Stimulated activated naive B cell treated with anti-CD40 and anti-IgM and Interleukin-4, amounts not matched to agents 10 μg/mL and 1 μg/mL and 100 μg/mL, for 72 hours (primary cell): ENCODE data around the gene TTLL12.

Source experiments
- ATAC-seq, 2 donors: fragments of 150-1000 bp; cut with Tn5 transposase; replicated peaks; 2 replicates each; pipeline ENCODE4 v1.10.0; 2021; ENCODE audit warnings: moderate library complexity in 1 of 2
- DNase-seq: peaks from one replicate; pipeline ENCODE4 v3.0.0; 2021
- H3K27ac Mint-ChIP-seq: one replicate; pipeline ENCODE4 v1.8.0; 2022; ENCODE audit warnings: mild to moderate bottlenecking, mixed read lengths
- H3K27me3 Mint-ChIP-seq, 2 donors: one replicate each; pipeline ENCODE4 v1.8.0; 2022; ENCODE audit warnings: mixed read lengths in 2 of 2
- H3K36me3 Mint-ChIP-seq, 2 donors: one replicate each; pipeline ENCODE4 v1.8.0; 2022; ENCODE audit warnings: mixed read lengths in 2 of 2, mild to moderate bottlenecking in 1 of 2
- H3K4me1 Mint-ChIP-seq, 2 donors: one replicate each; pipeline ENCODE4 v1.8.0; 2022; ENCODE audit warnings: mixed read lengths in 2 of 2, mild to moderate bottlenecking in 1 of 2
- H3K4me3 Mint-ChIP-seq, 2 donors: one replicate each; pipeline ENCODE4 v1.8.0; 2022; ENCODE audit warnings: mild to moderate bottlenecking in 2 of 2, mixed read lengths in 2 of 2, moderate library complexity in 1 of 2
- H3K9me3 Mint-ChIP-seq, 2 donors: one replicate each; pipeline ENCODE4 v1.8.0; 2022; ENCODE audit warnings: mixed read lengths in 2 of 2, mild to moderate bottlenecking in 1 of 2

TTLL12 gene

GRCh38 chr22:43186272-43187170 lies at the start of gene TTLL12:
TSS of gene TTLL12 (minus strand) at chr22:43187134. CDS start at chr22:43187069, 65 bp downstream.
- peaks cover 3 to 6% of the 10 kb centered on the region in 2 donors for H3K9me3 Mint-ChIP-seq
- H3K4me1 Mint-ChIP-seq = peaks cover 10 to 23% of the 10 kb centered on the region in 2 donors
- H3K4me3 Mint-ChIP-seq = peak within 1 kb of the TSS; percentile 83 to 90
- ATAC-seq (peak; percentile 44 to 52), DNase-seq (peak; percentile 45)
- peaks cover 7 to 12% of the 10 kb centered on the region in 2 donors for H3K27me3 Mint-ChIP-seq
- peaks cover 9 to 23% of the 10 kb centered on the region in 2 donors for H3K36me3 Mint-ChIP-seq
- peak within 1 kb of the TSS; percentile 96 for H3K27ac Mint-ChIP-seq

GRCh38 chr22:43235445-43236409 lies 48.8 kb upstream of the TTLL12 start:
- ATAC-seq (no peak), DNase-seq (no peak)
- peaks cover 7 to 15% of the 10 kb centered on the region in 2 donors for H3K4me1 Mint-ChIP-seq
- no peak overlapping the region for H3K27ac Mint-ChIP-seq
- no peaks in the 10 kb centered on the region for H3K36me3 Mint-ChIP-seq
- H3K4me3 Mint-ChIP-seq = no peak overlapping the region
- H3K9me3 Mint-ChIP-seq = no peaks in the 10 kb centered on the region
- H3K27me3 Mint-ChIP-seq = peaks cover 20 to 26% of the 10 kb centered on the region in 2 donors

- no peak overlapping the region for H3K4me3 Mint-ChIP-seq
- H3K36me3 Mint-ChIP-seq = no peaks in the 10 kb centered on the region
- H3K27ac Mint-ChIP-seq = no peak overlapping the region
- DNase-seq (no peak), ATAC-seq (no peak)
- H3K4me1 Mint-ChIP-seq = peaks cover 7 to 15% of the 10 kb centered on the region in 2 donors
- peaks cover 22 to 32% of the 10 kb centered on the region in 2 donors for H3K27me3 Mint-ChIP-seq
- H3K9me3 Mint-ChIP-seq = no peaks in the 10 kb centered on the region
Observed at GRCh38 chr22:43234264-43234988, 47.5 kb upstream of the TTLL12 start.

GRCh38 chr22:43233529-43233928 lies 46.6 kb upstream of the TTLL12 start:
- peaks cover 7 to 15% of the 10 kb centered on the region in 2 donors for H3K4me1 Mint-ChIP-seq
- no peak overlapping the region for H3K27ac Mint-ChIP-seq

GRCh38 chr22:43232445-43232844 lies 45.5 kb upstream of the TTLL12 start:
- Mint-ChIP-seq H3K4me1 (peaks cover 7 to 9% of the 10 kb centered on the region in 2 donors), H3K9me3 (no peaks in the 10 kb centered on the region), H3K36me3 (no peaks in the 10 kb centered on the region), H3K27me3 (peaks cover 24 to 42% of the 10 kb centered on the region in 2 donors), H3K4me3 (no peak overlapping the region), H3K27ac (no peak overlapping the region)
- DNase-seq (no peak), ATAC-seq (no peak)

More at GRCh38 chr22:43233529-43233928, 46.6 kb upstream of the TTLL12 start:
- no peak overlapping the region for H3K4me3 Mint-ChIP-seq
- H3K27me3 Mint-ChIP-seq = peaks cover 24 to 35% of the 10 kb centered on the region in 2 donors
- DNase-seq (no peak), ATAC-seq (no peak)
- no peaks in the 10 kb centered on the region for H3K36me3 Mint-ChIP-seq
- H3K9me3 Mint-ChIP-seq = no peaks in the 10 kb centered on the region

GRCh38 chr22:43231724-43232034 lies 44.7 kb upstream of the TTLL12 start:
- H3K4me3 Mint-ChIP-seq = no peak overlapping the region
- DNase-seq = no peak
- H3K27me3 Mint-ChIP-seq = peaks cover 29 to 42% of the 10 kb centered on the region in 2 donors
- H3K27ac Mint-ChIP-seq = no peak overlapping the region
- no peaks in the 10 kb centered on the region for H3K9me3 Mint-ChIP-seq
- H3K36me3 Mint-ChIP-seq = no peaks in the 10 kb centered on the region
- H3K4me1 Mint-ChIP-seq = peaks cover 5 to 9% of the 10 kb centered on the region in 2 donors
- no peak for ATAC-seq

- H3K27me3 Mint-ChIP-seq = peaks cover 30 to 41% of the 10 kb centered on the region in 2 donors
- H3K9me3 Mint-ChIP-seq = no peaks in the 10 kb centered on the region
- DNase-seq (peak; percentile 39), ATAC-seq (peak; percentile 81 to 82)
- peaks cover 5 to 9% of the 10 kb centered on the region in 2 donors for H3K4me1 Mint-ChIP-seq
- no peak overlapping the region for H3K4me3 Mint-ChIP-seq
- H3K36me3 Mint-ChIP-seq = no peaks in the 10 kb centered on the region
- peak overlapping the region; percentile 74 for H3K27ac Mint-ChIP-seq
Observed at GRCh38 chr22:43230971-43231723, 44.2 kb upstream of the TTLL12 start.

GRCh38 chr22:43230571-43230970 lies 43.6 kb upstream of the TTLL12 start:
- H3K27ac Mint-ChIP-seq = no peak overlapping the region
- H3K4me1 Mint-ChIP-seq = peaks cover 5 to 9% of the 10 kb centered on the region in 2 donors
- no peaks in the 10 kb centered on the region for H3K36me3 Mint-ChIP-seq
- H3K9me3 Mint-ChIP-seq = no peaks in the 10 kb centered on the region
- H3K27me3 Mint-ChIP-seq = peaks cover 29 to 36% of the 10 kb centered on the region in 2 donors
- peak in 1 of 2 donors; percentile 5 for ATAC-seq
- no peak for DNase-seq
- H3K4me3 Mint-ChIP-seq = no peak overlapping the region

- Mint-ChIP-seq H3K4me1 (peaks cover 5 to 9% of the 10 kb centered on the region in 2 donors), H3K4me3 (no peak overlapping the region), H3K27ac (no peak overlapping the region), H3K27me3 (peaks cover 33 to 35% of the 10 kb centered on the region in 2 donors), H3K36me3 (no peaks in the 10 kb centered on the region), H3K9me3 (no peaks in the 10 kb centered on the region)
- DNase-seq (no peak), ATAC-seq (no peak)
Observed at GRCh38 chr22:43228863-43229262, 41.9 kb upstream of the TTLL12 start.

- peaks cover 29 to 33% of the 10 kb centered on the region in 2 donors for H3K27me3 Mint-ChIP-seq
- no peaks in the 10 kb centered on the region for H3K36me3 Mint-ChIP-seq
- ATAC-seq (peak in 1 of 2 donors; percentile 17), DNase-seq (no peak)
- H3K9me3 Mint-ChIP-seq = no peaks in the 10 kb centered on the region
- no peak overlapping the region for H3K27ac Mint-ChIP-seq
- peaks cover 5 to 9% of the 10 kb centered on the region in 2 donors for H3K4me1 Mint-ChIP-seq
- H3K4me3 Mint-ChIP-seq = no peak overlapping the region
Observed at GRCh38 chr22:43228330-43228729, 41.4 kb upstream of the TTLL12 start.

GRCh38 chr22:43227239-43227630 lies 40.3 kb upstream of the TTLL12 start:
- H3K4me1 Mint-ChIP-seq = peaks cover 5 to 9% of the 10 kb centered on the region in 2 donors
- no peak overlapping the region for H3K27ac Mint-ChIP-seq
- H3K36me3 Mint-ChIP-seq = no peaks in the 10 kb centered on the region
- ATAC-seq (no peak), DNase-seq (no peak)
- H3K4me3 Mint-ChIP-seq = no peak overlapping the region
- H3K9me3 Mint-ChIP-seq = no peaks in the 10 kb centered on the region
- peaks cover 25 to 27% of the 10 kb centered on the region in 2 donors for H3K27me3 Mint-ChIP-seq

- Mint-ChIP-seq H3K27ac (no peak overlapping the region), H3K4me3 (no peak overlapping the region), H3K36me3 (no peaks in the 10 kb centered on the region), H3K27me3 (peaks cover 25 to 27% of the 10 kb centered on the region in 2 donors), H3K4me1 (peaks cover 5 to 9% of the 10 kb centered on the region in 2 donors), H3K9me3 (no peaks in the 10 kb centered on the region)
- DNase-seq = no peak
- no peak for ATAC-seq
Observed at GRCh38 chr22:43226377-43227238, 39.7 kb upstream of the TTLL12 start.
